ENCODE measurements around the gene ISG20L2.

ISG20L2 gene

DNA sequence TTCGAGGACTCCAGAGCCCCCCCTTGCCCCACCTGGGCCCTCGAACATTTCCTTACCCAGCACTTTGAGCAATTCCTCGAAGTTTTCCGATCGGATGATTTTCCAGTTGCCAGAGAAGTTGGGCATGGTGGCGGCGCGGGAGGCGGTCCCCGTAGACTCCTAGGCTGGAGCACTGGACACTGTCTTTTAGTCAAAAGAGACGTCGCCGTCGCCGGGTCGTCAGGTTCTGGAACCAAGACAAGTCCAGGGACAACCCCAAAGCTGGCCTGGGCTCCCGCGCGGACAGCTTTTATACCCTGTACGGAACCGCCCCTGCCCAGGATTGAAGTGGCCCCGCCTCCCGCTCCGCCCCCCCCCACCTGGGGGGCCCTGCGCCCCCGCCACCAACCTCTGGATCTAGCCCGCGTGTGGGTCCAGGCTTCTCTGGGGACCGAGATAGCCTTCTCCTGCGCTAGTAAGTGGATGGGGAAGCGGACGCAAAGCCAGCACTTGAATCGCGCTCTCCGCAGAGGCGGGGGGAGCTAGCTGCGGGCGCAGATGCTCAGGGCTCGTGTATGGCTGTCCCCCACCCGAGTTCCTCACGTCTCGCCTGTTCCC is 23.1 kb downstream of the ISG20L2 start, which contains the start of gene CRABP2:
CRABP2 (minus strand) TSS at position 263 of the 597 bp plus-strand sequence; CDS start at position 126, 137 bp downstream.
- FAIRE-seq = no peak

DNA sequence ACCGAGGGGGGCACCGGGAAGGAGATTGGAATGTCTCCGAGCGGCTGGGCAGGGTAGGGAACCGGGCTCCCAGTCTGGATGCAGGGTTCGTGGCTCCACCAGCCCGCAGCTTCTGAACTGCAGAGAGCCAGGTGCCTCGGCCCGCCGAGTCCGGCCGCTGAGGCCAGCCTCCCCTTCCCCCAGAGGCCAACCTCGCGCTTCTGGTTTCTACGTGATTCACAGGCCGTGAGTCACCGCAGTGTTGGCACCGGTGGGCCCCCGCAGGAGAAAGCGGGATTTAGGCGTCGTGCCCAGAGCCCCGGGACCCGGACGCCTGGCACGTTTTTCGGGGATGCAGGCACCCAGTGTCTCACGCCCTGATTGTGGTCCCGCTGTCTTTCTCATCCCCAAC is 23.6 kb downstream of the ISG20L2 start:
- no peak for FAIRE-seq

DNA sequence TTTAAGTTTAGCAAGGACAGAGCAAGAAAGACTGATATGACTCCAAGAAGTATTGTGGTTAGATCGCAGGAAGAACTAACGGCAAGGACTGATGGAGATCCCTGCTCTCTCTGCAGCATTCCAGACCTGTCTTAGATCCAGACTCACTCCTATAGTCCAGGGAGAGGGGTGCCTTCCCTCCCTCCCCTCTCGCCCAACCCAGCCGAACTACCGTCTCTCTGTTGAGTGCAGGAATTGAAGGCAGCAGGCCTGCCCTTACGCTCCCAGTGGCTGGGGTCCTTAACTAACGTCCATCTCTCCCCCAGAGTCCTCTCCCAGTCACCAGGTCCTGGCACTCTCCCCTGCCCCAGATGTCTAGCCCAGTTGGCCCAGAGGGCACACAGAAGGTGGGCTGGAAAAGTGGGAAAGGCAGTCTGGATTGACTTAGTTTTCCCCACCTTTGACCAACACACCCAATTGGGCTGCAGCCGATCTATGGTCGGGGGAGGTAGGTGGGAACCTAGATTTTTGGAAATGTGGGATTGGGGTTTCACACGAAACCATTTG is 24.3 kb downstream of the ISG20L2 start:
- FAIRE-seq = no peak

DNA sequence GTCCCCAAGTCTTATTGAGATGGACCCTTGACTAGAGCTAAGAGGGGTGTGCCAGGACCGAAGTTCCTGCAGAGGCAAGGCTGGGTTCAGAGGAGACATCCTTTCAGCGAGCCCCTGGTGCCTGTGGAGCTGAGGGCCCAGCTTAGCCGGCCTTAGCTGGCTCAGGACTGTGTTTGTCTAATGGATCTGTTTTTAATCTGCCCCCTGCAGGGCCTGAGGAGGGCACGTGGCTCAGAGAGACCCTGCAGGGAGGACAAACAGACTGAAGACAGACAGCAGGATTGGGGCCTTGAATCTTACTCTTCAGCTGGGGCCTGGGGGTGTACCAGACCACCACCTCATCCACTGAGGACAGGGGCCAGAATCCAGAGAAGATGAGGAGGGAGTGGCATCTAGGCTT is 24.8 kb downstream of the ISG20L2 start:
- FAIRE-seq = no peak

DNA sequence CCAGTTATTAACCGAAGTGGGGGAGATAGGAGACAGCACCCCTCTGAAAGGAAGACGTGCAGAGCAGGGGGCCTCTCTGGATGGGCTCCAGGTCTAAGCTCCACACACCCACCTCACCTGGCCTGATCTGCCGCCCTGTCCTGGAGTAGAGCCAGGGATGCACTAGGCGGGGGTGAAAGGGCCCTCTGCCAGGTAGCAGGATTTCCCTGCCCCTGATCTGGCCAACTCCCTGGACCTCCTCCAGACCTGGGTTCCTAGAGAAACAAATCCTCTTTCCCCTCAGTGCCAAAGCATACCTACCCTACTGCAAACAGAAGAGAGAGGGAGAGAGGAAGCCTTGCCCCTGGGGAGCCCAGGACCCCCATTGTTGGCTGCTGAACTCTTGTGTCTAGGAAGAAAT is 25.2 kb downstream of the ISG20L2 start:
- FAIRE-seq = no peak

DNA sequence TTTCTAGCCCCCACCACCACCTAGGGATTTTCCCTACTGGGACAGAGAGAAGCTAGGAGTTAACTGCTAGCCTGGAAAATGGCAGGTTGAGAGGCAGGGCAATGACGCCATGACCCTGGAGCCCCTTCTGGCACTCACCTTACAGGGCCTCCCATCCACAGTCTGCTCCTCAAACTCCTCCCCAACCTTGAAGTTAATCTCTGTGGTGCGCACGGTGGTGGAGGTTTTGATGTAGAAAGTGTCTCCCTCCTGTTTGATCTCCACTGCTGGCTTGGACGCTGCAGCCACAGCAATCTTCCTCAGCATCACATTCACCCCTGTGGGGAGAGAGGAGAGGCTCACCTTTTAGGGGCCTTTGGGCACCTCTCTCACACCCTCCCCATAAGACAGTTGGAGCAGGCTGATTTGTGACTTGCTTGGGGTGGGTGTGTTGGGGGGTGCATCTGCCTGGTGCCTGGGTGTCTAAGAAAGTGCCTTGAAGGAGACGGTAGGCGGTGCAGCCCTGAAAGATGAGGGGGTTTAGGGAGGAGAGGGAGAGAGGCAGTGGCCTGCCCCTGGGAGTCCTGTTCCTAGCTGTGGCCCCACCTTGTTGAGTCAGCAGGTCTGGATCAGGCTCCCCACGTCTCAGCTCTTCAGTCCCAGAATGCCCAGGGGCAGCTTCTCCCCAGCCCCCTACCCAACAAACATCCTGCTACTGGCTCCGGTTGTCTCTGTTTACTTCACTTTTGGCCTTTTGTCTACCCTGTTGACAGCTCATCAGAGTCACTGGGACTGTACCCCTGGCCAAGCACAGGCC is 27.6 kb downstream of the ISG20L2 start:
- no peak for FAIRE-seq

DNA sequence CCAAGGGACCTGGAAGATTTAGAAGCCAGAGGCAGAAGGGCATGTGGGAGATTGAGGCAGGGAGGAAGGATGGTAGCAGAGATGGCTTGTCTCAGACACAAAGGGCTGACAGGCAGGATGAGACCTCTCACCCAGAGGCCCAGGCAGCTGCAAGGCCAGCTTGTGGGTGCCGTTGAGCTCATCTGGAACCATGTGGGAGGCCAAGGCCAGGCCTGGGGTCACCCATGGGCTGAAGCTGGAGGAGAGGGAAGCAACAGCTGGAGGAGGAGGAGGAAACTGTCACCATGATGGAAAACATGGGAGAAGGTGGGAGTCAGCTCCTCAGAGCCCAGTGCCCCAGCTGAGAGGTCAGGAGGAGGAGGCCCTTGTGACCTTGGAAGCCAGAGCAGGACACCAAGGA is 29.6 kb downstream of the ISG20L2 start:
- no peak for FAIRE-seq

DNA sequence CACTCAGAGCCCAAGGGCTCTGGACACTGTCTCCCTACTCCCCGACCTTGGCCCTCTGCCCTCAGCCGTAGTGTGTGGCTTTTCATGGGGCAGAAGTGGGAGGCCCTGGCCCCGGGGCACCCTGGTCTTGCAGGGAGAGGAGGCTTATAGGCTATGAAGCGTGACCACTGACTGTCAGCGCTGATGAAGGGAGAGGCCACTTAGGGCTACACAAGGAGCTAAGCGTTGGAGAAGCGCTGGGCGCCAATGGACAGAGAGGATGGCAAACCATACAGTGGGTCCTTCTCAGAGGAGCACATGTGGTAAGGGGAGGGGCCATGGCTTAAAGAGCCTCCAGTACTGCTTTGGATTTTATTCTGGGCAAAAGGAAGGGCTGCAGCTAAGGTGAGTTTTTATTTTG is 31.1 kb downstream of the ISG20L2 start:
- FAIRE-seq = no peak

DNA sequence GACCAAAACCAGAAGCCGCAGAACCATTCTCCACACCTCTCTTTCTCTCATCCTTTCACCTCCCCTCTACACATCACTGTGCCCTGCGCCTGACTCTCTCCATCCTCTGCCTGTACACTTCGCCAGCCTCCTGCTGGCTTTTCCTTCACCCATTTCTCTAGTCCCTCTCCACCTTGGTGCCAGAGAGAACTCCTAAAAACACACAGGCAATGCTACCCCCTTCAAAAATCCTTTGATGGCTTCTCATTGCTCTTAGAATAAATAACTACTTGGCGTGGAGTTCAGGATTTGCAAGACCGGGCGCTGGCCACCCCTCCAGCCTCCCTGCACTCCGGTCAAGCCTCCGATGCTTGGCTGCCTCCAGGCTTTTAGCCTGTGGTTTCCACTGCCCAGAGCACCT is 31.8 kb downstream of the ISG20L2 start:
- FAIRE-seq = no peak

DNA sequence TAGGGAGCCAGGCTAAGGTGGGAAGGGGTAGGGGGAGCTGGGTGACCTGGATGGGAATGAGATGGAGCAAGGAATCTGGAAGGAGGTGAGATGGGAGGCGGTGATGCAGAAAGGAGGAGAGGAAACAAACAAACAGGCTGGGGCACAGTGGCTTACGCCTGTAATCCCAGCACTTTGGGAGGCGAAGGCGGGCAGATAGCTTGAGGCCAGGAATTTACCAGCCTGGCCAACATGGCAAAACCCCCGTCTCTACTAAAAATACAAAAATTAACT is 33.9 kb downstream of the ISG20L2 start:
- no peak for FAIRE-seq

DNA sequence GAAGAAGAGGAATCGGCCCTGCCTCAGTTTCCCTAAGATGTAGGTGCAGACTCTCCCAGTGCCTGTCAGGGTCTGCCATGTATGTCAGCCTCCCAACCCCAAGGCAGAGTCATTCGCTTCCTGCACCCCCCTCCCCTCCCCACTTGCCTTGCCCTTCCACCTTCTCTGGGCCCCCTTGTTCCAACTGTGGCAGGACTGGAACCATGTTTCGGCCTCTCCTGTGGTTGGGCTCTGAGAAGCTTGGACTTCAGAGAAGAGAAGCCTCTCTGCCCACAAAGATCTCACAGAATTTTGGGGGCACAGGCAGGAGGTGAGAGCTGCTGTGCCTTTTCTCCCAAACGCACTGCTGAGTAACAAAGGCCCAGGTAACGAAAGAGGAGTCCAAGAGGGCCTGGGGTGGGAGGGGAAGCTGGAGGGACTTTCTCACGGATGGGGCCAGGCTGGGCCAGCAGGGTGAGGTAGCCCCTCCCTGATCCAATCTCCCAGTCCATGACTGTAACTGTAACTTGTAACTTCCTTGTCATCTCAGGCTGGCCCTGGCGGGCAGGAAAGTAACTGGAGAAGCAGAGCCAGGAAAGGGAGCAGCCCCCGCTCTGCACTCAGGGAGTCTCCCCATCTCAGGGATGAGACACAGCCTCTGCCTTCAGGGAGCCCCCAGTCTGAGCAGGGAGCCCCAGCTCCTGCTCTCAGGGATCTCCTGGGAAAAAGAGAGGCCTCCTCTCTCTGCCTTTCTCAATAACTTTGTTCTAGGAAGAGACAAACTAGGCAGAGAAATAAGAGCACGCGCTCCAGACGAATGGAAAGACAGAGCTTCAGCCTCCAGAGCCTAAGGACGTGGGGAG is 34.5 kb downstream of the ISG20L2 start:
- no peak for FAIRE-seq

DNA sequence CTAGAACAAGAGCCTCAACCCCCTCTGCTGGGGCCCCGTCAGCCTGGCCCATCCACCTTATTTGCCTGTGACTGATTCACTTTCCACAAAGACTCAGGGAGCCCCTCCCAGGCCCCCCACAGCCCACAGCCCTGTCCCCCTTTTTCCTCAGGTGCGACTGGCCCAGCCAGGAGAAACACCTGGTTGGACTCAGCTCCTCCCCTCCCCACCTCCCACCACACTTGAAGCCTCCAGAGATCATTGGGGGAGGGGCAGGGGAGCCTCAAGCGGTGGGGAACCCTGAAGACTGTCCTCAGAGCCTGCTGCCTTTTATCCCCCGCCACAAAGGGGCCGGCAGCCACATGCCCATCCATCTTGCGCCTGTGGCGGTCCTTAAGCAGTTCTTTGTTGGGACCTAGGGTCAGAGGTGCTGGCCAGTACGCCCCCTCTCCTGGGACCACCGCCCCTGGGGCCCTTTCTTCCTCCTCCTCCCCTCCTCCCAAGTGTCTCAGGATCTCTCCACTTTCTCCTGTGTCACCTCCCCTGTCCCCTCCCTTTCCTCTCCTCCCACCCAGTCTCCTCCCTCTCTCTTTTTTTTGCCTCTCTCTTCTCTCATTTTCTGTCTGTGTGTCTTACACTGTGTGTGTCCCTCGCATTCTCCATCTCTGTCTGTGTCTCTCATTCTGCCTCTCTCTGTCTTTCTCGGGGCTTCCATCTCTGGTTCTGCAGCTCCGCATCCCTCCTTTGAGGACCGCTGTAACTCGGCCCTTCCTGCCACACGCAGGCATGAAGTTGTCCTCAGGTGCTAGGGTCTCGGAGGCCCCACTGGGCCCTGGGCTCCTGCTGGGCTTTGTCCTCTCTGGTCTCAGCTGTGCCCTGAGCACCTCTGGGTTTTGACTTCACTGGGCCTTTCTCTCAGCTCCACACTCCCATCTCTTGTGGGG is 35.4 kb downstream of the ISG20L2 start:
- no peak for FAIRE-seq

DNA sequence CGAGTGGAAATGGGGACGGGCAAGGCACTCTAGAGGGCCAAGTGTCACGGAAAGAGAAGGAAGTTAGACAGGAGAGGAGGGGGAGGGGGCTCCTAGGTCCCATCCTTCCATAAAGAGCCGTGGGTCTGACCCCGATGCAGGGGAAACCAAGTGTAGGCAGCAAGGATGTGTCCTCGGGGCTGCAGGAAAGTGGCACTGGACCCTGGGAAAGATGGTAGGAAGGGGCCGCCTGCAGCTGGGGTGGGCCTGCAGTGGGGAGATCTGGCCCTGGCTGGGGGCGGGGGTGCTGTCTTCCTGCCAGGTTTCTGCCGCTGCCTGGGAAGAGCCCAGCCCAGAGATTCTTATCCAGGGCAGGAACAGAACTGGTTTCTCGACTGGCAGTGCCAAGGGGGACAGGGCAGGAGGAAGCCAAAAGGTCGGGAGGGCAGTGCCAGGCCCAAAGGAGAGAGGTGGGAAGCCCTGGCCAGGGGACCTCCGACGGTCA is 36.1 kb downstream of the ISG20L2 start:
- no peak for FAIRE-seq

DNA sequence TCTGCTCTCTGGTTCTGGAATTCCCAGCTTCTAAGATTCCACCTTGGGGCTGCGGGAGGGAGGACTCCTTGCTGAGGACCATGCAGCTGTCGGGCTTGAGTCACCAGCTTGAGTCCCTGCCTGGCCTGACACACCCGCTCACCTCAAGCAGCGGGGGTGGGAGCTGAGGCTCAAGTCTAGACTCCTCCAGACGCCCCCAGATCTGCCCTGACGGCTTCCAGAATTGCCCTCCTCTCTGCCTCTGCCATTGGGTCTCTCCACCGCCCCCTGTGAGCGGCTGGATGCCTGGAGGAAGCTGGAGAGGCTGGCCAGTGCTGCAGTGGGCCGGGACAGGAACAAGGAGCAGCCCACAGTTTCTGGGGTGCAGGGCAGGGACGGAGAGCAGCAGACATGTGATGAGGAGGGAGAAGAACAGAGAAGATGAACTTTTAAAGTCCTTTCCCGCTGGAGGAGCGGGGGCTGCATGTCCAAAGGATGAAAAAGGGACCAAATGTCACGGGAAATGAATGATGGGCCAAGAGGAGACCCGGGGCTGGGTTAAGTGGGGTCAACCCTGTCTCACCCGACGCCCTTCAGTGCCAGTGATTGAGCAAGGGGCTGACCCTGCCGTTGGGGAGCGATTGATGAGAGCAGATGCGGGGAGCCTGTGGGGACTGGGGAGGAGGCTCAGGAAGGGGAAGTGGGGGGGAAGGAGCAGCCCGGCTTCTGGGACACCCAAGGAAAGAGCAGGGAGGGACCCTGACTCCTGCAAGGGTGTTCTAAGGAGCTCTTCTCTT is 36.7 kb downstream of the ISG20L2 start:
- FAIRE-seq = no peak

DNA sequence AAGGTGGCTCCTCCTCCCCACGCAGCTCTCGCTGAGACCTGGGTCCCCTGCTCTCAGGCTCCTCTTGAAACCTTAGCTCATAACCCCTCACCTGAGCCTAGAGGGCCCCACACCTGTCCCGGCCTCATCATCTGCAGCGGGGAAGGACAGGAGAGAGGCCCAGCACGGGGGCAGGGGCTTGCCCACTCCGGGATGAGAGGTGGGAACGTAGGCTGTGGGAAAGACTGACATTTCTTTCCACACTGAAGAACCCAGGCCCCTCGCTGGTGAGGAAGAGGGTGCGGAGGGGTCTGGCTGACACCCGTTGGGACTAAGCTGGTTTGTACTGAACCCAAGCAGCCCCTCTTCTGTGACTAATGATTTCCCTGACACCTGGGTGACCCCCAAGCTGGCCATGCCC is 37.4 kb downstream of the ISG20L2 start:
- FAIRE-seq = no peak

DNA sequence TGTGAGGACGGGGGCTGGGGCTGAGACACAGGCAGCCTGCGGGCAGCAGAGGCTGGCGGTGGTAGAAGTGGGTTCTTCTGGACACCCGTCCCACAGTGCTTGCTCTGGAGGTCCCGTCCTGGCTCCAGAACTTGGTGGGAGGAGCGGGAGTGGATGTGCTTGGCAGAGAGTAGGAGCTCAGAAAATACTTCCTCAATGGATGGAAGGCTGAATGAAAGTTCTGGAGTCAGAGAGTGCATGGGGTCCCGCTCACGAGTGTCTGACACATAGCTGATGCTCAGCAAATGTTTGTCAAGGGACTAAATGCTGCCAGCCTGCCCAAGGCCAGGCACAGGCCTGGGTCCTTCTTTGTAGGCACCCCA is 37.9 kb downstream of the ISG20L2 start:
- FAIRE-seq = no peak

DNA sequence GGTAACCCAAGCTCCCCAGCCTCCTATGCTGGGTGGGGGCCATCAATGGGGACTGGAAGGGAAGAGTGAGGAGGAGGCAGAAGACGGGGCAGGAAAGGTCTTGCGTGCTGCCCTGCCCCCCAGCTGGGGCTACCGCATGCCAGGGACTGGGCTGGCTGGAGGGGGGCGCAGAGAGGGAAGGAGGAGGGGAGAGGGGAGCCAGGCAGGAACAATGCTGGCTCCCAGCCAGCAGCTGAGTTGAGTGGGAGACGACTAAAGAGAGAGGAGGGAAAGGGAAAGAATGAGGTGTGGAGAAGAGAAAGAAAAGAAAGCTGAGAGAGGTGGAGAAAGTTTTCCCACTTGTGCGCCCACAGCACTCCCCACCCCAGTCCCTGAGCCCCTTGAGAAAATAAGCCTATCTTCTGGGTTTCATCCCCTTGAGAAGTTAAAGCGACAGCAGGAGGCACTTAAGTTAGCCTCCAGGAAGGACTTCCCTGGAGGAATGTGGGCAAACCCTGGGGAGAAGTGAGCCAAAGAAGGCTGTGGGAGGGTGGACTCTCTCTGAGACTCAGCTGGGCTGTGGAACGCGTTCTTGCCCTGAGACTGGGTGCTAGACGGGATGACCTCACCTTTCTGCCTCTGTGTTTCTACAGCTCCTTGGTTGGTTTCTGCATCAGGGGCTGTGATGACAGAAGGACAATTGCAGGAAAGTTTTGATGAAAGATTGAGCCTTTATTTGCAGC is 38.5 kb downstream of the ISG20L2 start:
- FAIRE-seq = no peak

DNA sequence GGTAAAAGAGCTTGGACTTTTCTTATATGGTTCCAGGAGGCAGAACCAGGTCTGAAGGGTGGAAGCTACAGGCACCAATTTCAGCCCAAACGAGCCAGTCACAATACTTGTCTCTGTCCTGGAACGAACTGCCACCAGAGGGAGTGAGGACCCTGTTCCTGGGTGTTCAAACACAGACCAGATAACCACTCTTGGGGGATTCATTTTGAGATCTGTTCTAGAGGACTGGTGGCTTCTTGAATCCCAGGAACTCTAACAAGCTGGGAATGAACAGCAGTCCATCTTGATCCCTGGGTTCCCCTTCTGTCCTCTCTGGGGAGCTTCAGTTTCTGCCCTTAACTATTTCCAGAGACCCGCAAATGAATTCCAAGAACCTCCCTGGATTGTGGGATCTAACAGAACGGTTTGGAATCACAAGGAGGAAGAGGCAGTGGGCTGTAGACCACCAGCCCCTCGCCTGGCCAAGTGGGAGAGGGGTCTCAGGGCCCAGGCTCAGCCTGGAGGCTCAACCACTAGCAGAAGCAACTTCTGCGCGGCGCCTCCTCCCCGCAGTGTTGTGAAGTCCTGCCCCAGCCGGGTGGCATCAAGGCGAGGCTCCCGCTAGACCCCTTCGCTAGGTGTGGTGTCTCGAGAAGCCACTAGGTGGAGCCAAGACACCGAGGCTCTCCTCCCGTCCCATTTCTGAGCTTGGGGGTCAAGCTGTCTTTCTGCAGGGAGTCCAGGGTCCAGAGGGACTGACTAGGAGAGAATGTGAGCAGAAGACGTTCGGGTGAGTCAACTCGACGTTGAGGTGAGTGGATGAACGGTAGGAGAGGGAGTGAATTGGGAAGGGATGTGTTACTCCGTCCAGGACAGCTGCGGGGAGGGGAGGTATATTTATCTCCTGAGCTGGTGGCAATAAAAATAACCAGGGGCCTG is 39.3 kb downstream of the ISG20L2 start:
- no peak for FAIRE-seq

DNA sequence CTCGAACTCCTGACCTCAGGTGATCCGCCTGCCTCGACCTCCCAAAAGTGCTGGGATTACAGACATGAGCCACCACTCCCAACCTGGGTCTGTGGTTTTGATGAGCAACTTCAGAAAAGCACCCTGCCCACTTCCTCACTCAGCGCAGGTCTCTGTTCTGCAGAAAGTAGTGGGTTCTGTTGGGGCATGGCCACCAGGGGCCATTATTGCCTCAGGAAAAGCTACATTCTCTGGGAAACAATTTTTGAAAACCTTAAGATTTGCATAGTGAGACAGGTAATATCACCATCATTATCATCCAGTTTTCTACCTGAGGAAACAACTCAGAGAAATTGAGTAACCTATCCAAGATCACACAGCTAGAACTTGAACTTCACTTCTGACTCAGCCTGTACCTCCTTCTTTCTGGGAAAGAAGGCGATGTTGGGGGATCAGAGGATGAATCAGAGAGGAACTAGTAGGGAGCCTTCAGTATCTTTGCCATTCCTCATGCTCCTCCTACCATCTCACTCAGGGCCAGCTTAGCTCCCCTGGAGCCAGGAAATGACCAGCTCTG is 44.3 kb downstream of the ISG20L2 start:
- FAIRE-seq = no peak

Measured in A204.1 (cell line).